DOHH2 (cell line): ENCODE measurements around the gene OR2J2.

ENCODE experiments used
- CTCF ChIP-seq: fragments of 200-600 bp; sonication (generic); IDR thresholded peaks from one replicate; pipeline ENCODE4 v1.5.1; 2014; ENCODE audit warnings: antibody characterized with exemption, mild to moderate bottlenecking, low read depth, low read length; ENCODE audit not compliant: poor library complexity, severe bottlenecking
- EZH2phosphoT487 ChIP-seq: fragments of 200-600 bp; sonication (generic); IDR thresholded peaks from 2 replicates; pipeline ENCODE4 v1.6.1; 2017; ENCODE audit warnings: borderline replicate concordance, mild to moderate bottlenecking, antibody characterized with exemption, low read length, moderate library complexity, mixed read lengths

- TF ChIP-seq CTCF = no peak
- TF ChIP-seq EZH2phosphoT487 = no peak
These were observed 30.3 kb downstream of the OR2J2 start for GRCh38 chr6:29200767-29201662.
